ENCODE measurements around the gene PMIS2. TPM values are rescaled to one million over a fixed set of nuclear protein-coding genes. Genes with fewer than 3 reads are reported as not detected.

Gene PMIS2
- total and polyA plus RNA-seq, 2 of the 8 experiments (the other 6 are each of a cell fraction or from before 2014, with no cell fraction given) = not detected

DNA sequence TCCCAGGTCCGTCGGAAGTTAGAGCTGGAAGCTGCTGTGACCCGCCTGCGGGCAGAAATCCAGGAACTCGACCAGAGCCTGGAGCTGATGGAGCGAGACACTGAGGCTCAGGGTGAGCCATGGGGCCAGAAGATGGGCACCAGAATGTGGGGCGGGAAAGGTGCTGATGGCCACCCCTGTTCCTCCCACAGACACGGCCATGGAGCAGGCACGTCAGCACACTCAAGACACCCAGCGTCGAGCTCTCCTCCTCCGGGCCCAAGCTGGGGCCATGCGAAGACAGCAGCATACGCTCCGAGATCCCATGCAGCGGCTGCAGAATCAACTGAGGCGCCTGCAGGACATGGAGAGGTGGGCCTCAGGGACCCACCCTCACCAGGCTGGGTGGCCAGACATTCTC lies 29.1 kb downstream of the PMIS2 start:
- Histone ChIP-seq H3K79me2 (ENCODE audit: control insufficient read depth in 1 of 2, insufficient read depth in 2 of 2, low read length in 2 of 2) (no peaks in the 10 kb centered on the region), H4K5ac (ENCODE audit: insufficient read length, low read depth, low read length) (no peak overlapping the region), H3K27me3 (replicated peaks in 1 of 4; ENCODE audit: control insufficient read depth in 3 of 4, extremely low read depth in 1 of 4, insufficient read depth in 3 of 4, low read length in 3 of 4) (peaks cover 0 to 3% (median 0%) of the 10 kb centered on the region in 4 experiments; a peak in 1 of 7 replicates), H2AK5ac (ENCODE audit: low read depth, low read length) (no peak overlapping the region), H2BK120ac (replicated peaks; ENCODE audit: low read depth, low read length) (no peak overlapping the region), H4K8ac (ENCODE audit: extremely low read depth, insufficient read depth, low read length) (no peak overlapping the region), H2BK12ac (ENCODE audit: low read depth, low read length) (no peak overlapping the region), H3K23me2 (ENCODE audit: low read depth, low read length) (peaks cover 8% of the 10 kb centered on the region; the same call in 1 of the 2 replicates), H3K27ac (ENCODE audit: low read depth, low read length) (no peak overlapping the region), H3K36me3 (ENCODE audit: control insufficient read depth in 2 of 4, insufficient read depth in 4 of 4, low read length in 3 of 4) (peaks cover 0 to 9% (median 5%) of the 10 kb centered on the region in 4 experiments; a peak in 3 of 8 replicates), H3K56ac (replicated peaks; ENCODE audit: insufficient read length, low read depth, low read length) (no peak overlapping the region), H2BK5ac (ENCODE audit: low read depth, low read length) (no peak overlapping the region), H3K4me3 (ENCODE audit: extremely low read depth in 1 of 4, insufficient read depth in 2 of 4, low read depth in 3 of 4, low read length in 4 of 4) (no peak overlapping the region), H2BK15ac (ENCODE audit: low read length) (no peak overlapping the region), H4K91ac (replicated peaks; ENCODE audit: insufficient read length, low read length) (no peak overlapping the region), H3K79me1 (ENCODE audit: low read depth, low read length) (no peaks in the 10 kb centered on the region), H3K23ac (ENCODE audit: insufficient read length) (no peak overlapping the region), H3K9ac (replicated peaks in 1 of 4; ENCODE audit: extremely low read depth in 1 of 4, low read depth in 3 of 4, low read length in 3 of 4) (no peak overlapping the region), H3K18ac (ENCODE audit: extremely low read depth, low read length) (no peak overlapping the region), H3K14ac (ENCODE audit: insufficient read length) (no peak overlapping the region), H2AFZ (ENCODE audit: low read length) (no peak overlapping the region), H3K4me1 (replicated peaks in 1 of 4; ENCODE audit: control insufficient read depth in 3 of 4, insufficient read depth in 4 of 4, low read length in 3 of 4) (peaks cover 0 to 4% (median 2%) of the 10 kb centered on the region in 4 experiments; a peak in 4 of 7 replicates), H4K20me1 (replicated peaks in 1 of 2; ENCODE audit: control insufficient read depth in 1 of 2, insufficient read depth in 2 of 2, low read length in 2 of 2) (peaks cover 0 to 4% of the 10 kb centered on the region in 2 experiments), H2BK20ac (ENCODE audit: low read length) (no peak overlapping the region), H3K9me3 (ENCODE audit: insufficient read depth in 2 of 2, low read depth in 1 of 2, low read length in 1 of 2) (no peaks in the 10 kb centered on the region), H3K4me2 (ENCODE audit: insufficient read depth in 1 of 2, low read depth in 2 of 2, low read length in 2 of 2) (no peak overlapping the region), H3K4ac (replicated peaks; ENCODE audit: insufficient read length, low read depth, low read length) (no peak overlapping the region)
- DNase-seq (ENCODE audit: low read depth in 1 of 2, low spot score in 2 of 2) (no peak), FAIRE-seq (no peak)
- WGBS, 2 experiments (ENCODE audit: extremely low coverage in 1 of 2, insufficient coverage in 1 of 2, insufficient read length in 1 of 2, insufficient replicate concordance in 2 of 2, low coverage in 1 of 2, low lambda C conversion rate in 2 of 2, missing lambda C conversion rate in 1 of 2) = 91% methylated on average over 13 of the region's 17 CpGs; no CpG with 5 or more reads in 1 of the 2 experiments
- CTCF ChIA-PET (ENCODE audit: partially characterized antibody) = interaction anchor here (0.6 to 7.1 kb wide), 4 partner anchors 17 to 58 kb away, joined by 3 to 38 read pairs (median 4); partner anchors contain the start of gene COX6B1
- POLR2A ChIA-PET (ENCODE audit: partially characterized antibody) = interaction anchor here (0.8 to 2.0 kb wide), 4 partner anchors 10 to 54 kb away, joined by 3 to 8 read pairs (median 4); no protein-coding TSS in a partner anchor
- TF ChIP-seq POU5F1 (IDR thresholded peaks at IDR 0.05; ENCODE audit: low read depth, low read length) (no peak), RXRA (IDR thresholded peaks at IDR 0.05; ENCODE audit: insufficient read depth, low read depth, low read length) (no peak), MAFK (IDR thresholded peaks at IDR 0.05; ENCODE audit: low read depth, low read length) (no peak), BACH1 (IDR thresholded peaks at IDR 0.05; ENCODE audit: low read length) (no peak), POLR2A (IDR thresholded peaks at IDR 0.05; ENCODE audit: control extremely low read depth in 1 of 2, low read depth in 2 of 2, low read length in 2 of 2) (no peak), EP300 (IDR thresholded peaks at IDR 0.05; ENCODE audit: borderline replicate concordance in 1 of 2, low read depth in 2 of 2, low read length in 2 of 2) (no peak), ATF2 (IDR thresholded peaks at IDR 0.05; ENCODE audit: low read length) (no peak), RFX5 (IDR thresholded peaks at IDR 0.05; ENCODE audit: borderline replicate concordance, low read depth, low read length) (no peak), SIN3A (conservative IDR thresholded peaks at IDR 0.05 in 1 of 2, IDR thresholded peaks at IDR 0.05 in 1 of 2; ENCODE audit: low read depth in 1 of 2, low read length in 2 of 2) (no peak), ASH2L (IDR thresholded peaks at IDR 0.05; ENCODE audit: low read length) (no peak), RBBP5 (IDR thresholded peaks at IDR 0.05; ENCODE audit: borderline replicate concordance, low read depth, low read length) (no peak), CBX8 (IDR thresholded peaks at IDR 0.05; ENCODE audit: borderline replicate concordance, low read depth, low read length) (no peak)
